Bronchial epithelial cell (primary cell): ENCODE measurements around the gene KCNK4. TPM values are rescaled to one million over a fixed set of nuclear protein-coding genes. Genes with fewer than 3 reads are reported as not detected.
"Not testable (repeated sequence)": the region's sequence is repeated elsewhere in the genome, so short reads cannot be mapped to it uniquely, and the experiment has no call there.

Experiments
- DNase-seq: peaks from one replicate; pipeline ENCODE4 v3.0.0-alpha.2; 2010; ENCODE audit warnings: low read depth
- FAIRE-seq: peaks from 2 replicates; lab custom pipeline; 2011; peaks lifted over from hg19 to GRCh38; lab: Jason Lieb, UNC
- H3K27me3 ChIP-seq: 2 replicates; pipeline ENCODE4 v1.5.1; 2011; ENCODE audit warnings: low read length; ENCODE audit not compliant: control insufficient read depth, insufficient read depth
- H3K36me3 ChIP-seq: 2 replicates; pipeline ENCODE4 v1.5.1; 2011; ENCODE audit warnings: low read length; ENCODE audit not compliant: control insufficient read depth, insufficient read depth
- H3K4me3 ChIP-seq: 2 replicates; pipeline ENCODE4 v1.5.1; 2011; ENCODE audit warnings: mild to moderate bottlenecking, low read depth, low read length, control low read depth
- total RNA-seq: library from RNA; depleted of rRNA; stranded (reverse); fragments of >200 nt; gene quantifications from 2 replicates; pipeline ENCODE4 v1.2.1, GENCODE V29; 2014
- TF ChIP-seq, protein P1 (sequence below): IDR thresholded peaks from 2 replicates; pipeline ENCODE4 v1.5.1; 2011; ENCODE audit warnings: mild to moderate bottlenecking, moderate library complexity, low read length, control low read depth, inconsistent platforms; ENCODE audit not compliant: insufficient read depth, severe bottlenecking

KCNK4 gene
- total RNA-seq, 1 donor from 2014 or later = under 0.01 TPM

- DNase-seq (no peak), FAIRE-seq (no peak)
- TF ChIP-seq, protein P1, sequence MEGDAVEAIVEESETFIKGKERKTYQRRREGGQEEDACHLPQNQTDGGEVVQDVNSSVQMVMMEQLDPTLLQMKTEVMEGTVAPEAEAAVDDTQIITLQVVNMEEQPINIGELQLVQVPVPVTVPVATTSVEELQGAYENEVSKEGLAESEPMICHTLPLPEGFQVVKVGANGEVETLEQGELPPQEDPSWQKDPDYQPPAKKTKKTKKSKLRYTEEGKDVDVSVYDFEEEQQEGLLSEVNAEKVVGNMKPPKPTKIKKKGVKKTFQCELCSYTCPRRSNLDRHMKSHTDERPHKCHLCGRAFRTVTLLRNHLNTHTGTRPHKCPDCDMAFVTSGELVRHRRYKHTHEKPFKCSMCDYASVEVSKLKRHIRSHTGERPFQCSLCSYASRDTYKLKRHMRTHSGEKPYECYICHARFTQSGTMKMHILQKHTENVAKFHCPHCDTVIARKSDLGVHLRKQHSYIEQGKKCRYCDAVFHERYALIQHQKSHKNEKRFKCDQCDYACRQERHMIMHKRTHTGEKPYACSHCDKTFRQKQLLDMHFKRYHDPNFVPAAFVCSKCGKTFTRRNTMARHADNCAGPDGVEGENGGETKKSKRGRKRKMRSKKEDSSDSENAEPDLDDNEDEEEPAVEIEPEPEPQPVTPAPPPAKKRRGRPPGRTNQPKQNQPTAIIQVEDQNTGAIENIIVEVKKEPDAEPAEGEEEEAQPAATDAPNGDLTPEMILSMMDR = no peak
- Histone ChIP-seq H3K4me3 (no peak overlapping the region), H3K27me3 (no peaks in the 10 kb centered on the region), H3K36me3 (peaks cover 14% of the 10 kb centered on the region)
Observed at GRCh38 chr11:64314805-64315561, 23.9 kb downstream of the KCNK4 start.

DNA sequence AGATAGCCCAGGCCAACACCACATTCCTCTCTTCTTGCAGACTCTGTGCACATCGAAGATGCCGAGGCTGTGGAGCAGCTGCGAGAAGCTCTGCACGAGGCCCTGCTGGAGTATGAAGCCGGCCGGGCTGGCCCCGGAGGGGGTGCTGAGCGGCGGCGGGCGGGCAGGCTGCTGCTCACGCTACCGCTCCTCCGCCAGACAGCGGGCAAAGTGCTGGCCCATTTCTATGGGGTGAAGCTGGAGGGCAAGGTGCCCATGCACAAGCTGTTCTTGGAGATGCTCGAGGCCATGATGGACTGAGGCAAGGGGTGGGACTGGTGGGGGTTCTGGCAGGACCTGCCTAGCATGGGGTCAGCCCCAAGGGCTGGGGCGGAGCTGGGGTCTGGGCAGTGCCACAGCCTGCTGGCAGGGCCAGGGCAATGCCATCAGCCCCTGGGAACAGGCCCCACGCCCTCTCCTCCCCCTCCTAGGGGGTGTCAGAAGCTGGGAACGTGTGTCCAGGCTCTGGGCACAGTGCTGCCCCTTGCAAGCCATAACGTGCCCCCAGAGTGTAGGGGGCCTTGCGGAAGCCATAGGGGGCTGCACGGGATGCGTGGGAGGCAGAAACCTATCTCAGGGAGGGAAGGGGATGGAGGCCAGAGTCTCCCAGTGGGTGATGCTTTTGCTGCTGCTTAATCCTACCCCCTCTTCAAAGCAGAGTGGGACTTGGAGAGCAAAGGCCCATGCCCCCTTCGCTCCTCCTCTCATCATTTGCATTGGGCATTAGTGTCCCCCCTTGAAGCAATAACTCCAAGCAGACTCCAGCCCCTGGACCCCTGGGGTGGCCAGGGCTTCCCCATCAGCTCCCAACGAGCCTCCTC, 24.8 kb downstream of the KCNK4 start:
- H3K36me3 ChIP-seq = peaks cover 16% of the 10 kb centered on the region
- DNase-seq, H3K4me3 ChIP-seq, H3K27me3 ChIP-seq, FAIRE-seq: not testable (repeated sequence)

GRCh38 chr11:64316672-64317324, 25.7 kb downstream of the KCNK4 start:
- H3K36me3 ChIP-seq = peaks cover 19% of the 10 kb centered on the region
- FAIRE-seq (no peak), DNase-seq (peak; percentile 58)

GRCh38 chr11:64317325-64317960, 26.3 kb downstream of the KCNK4 start, which contains the start of gene TRMT112:
TRMT112 (minus strand) TSS chr11:64317559; CDS start chr11:64317526, 33 bp downstream.
- peaks cover 23% of the 10 kb centered on the region for H3K36me3 ChIP-seq

More at GRCh38 chr11:64316672-64317324, 25.7 kb downstream of the KCNK4 start:
- peak overlapping the region; percentile 76 for H3K4me3 ChIP-seq
- TF ChIP-seq, protein P1 = peak; percentile 60
- no peaks in the 10 kb centered on the region for H3K27me3 ChIP-seq

DNA sequence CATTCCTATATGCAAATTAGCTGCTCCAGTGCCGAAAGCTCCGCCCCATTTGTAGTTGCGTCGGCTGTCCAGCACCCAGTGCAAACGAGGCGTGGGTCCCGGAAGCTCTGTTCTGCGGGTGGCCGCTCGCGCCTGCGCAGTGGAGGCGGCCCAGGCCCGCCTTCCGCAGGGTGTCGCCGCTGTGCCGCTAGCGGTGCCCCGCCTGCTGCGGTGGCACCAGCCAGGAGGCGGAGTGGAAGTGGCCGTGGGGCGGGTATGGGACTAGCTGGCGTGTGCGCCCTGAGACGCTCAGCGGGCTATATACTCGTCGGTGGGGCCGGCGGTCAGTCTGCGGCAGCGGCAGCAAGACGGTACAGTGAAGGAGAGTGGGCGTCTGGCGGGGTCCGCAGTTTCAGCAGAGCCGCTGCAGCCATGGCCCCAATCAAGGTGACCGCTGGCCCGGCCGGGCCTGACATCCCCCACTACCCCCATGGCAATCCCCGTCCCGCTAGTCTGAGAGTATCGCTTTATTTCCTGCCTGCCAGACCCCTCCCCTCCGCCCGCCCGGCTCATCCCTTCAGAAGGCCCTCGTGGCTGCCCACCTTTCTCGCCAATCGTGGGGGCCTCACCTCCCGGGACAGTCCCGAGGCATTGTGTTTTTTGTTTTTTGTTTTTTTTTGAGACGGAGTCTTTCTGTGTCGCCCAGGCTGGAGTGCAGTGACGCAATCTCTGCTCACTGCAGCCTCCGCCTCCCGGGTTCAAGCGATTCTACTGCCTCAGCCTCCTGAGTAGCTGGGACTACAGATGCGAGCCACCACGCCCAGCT, 27.1 kb downstream of the KCNK4 start, which contains the start of gene PRDX5:
PRDX5 (plus strand) TSS at position 161 of the 805 bp plus-strand sequence; CDS start at position 256, 95 bp downstream.
- no peak for FAIRE-seq
- peaks cover 26% of the 10 kb centered on the region for H3K36me3 ChIP-seq

More at GRCh38 chr11:64317325-64317960, 26.3 kb downstream of the KCNK4 start, which contains the start of gene TRMT112:
- H3K27me3 ChIP-seq = no peaks in the 10 kb centered on the region
- DNase-seq = peak; percentile 98
- peak within 1 kb of the TSS; percentile 76 for H3K4me3 ChIP-seq
- peak; percentile 98 for FAIRE-seq
- TF ChIP-seq, protein P1 = no peak

More for the DNA sequence above, 27.1 kb downstream of the KCNK4 start, which contains the start of gene PRDX5:
- peak; percentile 91 for DNase-seq
- TF ChIP-seq, protein P1 = peak; percentile 65
- no peaks in the 10 kb centered on the region for H3K27me3 ChIP-seq
- peak within 1 kb of the TSS; percentile 76 for H3K4me3 ChIP-seq
